GM12873 (cell line): ENCODE data around the gene CSHL1.
A peak's percentile ranks its signal among the peaks of the same experiment; 100 is the strongest.

Experiments used
- TF ChIP-seq, protein P1 (sequence below): IDR thresholded peaks from 2 replicates; pipeline ENCODE4 v1.5.1; 2012; ENCODE audit warnings: low read depth, mild to moderate bottlenecking, moderate library complexity, low read length, control low read depth; ENCODE audit not compliant: insufficient read depth; ENCODE audit errors: missing control alignments

CSHL1 gene

GRCh38 chr17:63944736-63945499 lies 33.9 kb upstream of the CSHL1 start:
- TF ChIP-seq, protein P1, sequence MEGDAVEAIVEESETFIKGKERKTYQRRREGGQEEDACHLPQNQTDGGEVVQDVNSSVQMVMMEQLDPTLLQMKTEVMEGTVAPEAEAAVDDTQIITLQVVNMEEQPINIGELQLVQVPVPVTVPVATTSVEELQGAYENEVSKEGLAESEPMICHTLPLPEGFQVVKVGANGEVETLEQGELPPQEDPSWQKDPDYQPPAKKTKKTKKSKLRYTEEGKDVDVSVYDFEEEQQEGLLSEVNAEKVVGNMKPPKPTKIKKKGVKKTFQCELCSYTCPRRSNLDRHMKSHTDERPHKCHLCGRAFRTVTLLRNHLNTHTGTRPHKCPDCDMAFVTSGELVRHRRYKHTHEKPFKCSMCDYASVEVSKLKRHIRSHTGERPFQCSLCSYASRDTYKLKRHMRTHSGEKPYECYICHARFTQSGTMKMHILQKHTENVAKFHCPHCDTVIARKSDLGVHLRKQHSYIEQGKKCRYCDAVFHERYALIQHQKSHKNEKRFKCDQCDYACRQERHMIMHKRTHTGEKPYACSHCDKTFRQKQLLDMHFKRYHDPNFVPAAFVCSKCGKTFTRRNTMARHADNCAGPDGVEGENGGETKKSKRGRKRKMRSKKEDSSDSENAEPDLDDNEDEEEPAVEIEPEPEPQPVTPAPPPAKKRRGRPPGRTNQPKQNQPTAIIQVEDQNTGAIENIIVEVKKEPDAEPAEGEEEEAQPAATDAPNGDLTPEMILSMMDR = no peak

- TF ChIP-seq, protein P1 = peak; percentile 43
These were observed 32.7 kb upstream of the CSHL1 start for GRCh38 chr17:63943745-63944144.

GRCh38 chr17:63942309-63942985 lies 31.4 kb upstream of the CSHL1 start:
- TF ChIP-seq, protein P1 = no peak

- TF ChIP-seq, protein P1 = no peak
These were observed 30.7 kb upstream of the CSHL1 start for GRCh38 chr17:63941751-63942150.

DNA sequence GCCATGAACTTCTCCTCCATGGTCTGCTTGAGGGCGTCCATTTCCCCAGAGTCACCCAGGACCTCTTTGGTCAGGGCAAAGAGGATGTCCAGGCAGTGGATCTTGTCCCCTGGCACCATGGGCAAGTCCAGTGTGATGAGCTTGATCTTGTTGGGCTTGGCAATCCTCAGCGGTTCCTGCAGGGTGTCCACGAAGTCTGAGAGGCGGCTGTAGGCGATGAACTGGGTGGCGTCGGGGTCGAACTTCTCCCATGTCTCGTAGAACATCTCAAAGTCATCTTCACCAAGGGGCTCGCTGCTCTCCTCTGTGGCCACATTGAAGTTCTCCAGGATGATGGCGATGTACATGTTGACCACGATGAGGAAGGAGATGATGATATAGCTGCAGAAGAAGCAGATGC lies 30.1 kb upstream of the CSHL1 start:
- TF ChIP-seq, protein P1 = no peak

DNA sequence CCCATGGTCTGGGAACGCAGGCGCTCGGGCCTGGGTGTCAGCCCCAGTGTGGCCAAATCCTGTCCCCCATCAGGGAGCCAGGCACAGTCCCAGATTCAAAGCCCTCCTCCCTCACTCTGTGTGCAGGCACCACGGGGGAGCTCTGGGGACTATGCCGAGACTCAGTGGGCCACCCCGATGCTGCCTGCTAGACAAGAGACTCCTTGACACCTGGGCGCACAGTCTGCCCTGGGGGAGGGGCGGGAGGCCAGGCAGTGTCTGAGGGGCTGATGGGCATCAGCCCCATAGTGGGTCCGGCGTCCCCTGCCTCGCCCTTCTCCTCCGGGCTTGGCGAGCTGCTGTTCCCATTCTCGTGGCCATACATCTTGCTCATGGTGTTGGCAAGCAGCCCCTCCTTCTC lies 29.5 kb upstream of the CSHL1 start:
- TF ChIP-seq, protein P1 = no peak

GRCh38 chr17:63939884-63940283 lies 28.8 kb upstream of the CSHL1 start:
- TF ChIP-seq, protein P1 = no peak
